AG04450 (cell line): ENCODE data around the gene CD180. TPM values are rescaled to one million over a fixed set of nuclear protein-coding genes. Genes with fewer than 3 reads are reported as not detected.

Source experiments
- CTCF ChIA-PET: fragments of 300-600, 350-600 bp; formaldehyde crosslinking; extraction: SDS; loops from one replicate; lab custom pipeline; 2022; ENCODE audit warnings: antibody characterized with exemption, inconsistent platforms; lab: Charles Lee
- POLR2A ChIA-PET: fragments of 350-600 bp; formaldehyde crosslinking; extraction: SDS; loops from one replicate; lab custom pipeline; 2021; ENCODE audit warnings: antibody characterized with exemption, inconsistent platforms; lab: Yijun Ruan, JAX
- DNase-seq: peaks from one replicate; pipeline ENCODE4 v3.0.0-alpha.2; 2011; ENCODE audit warnings: low read depth, low spot score
- H3K27ac ChIP-seq: one replicate; pipeline ENCODE4 v1.5.1; 2012; ENCODE audit warnings: low read depth, low read length, control low read depth
- H3K27me3 ChIP-seq: one replicate; pipeline ENCODE4 v1.6.0; 2012; ENCODE audit warnings: low read length; ENCODE audit not compliant: control insufficient read depth, insufficient read depth
- H3K4me3 ChIP-seq: 2 replicates; pipeline ENCODE4 v1.5.1; 2011; ENCODE audit warnings: mild to moderate bottlenecking, low read depth, low read length, control low read depth
- H3K9me3 ChIP-seq: 2 replicates; pipeline ENCODE4 v1.5.1; 2012; ENCODE audit warnings: low read length; ENCODE audit not compliant: control insufficient read depth, insufficient read depth
- CTCF ChIP-seq: IDR thresholded peaks from 2 replicates; pipeline ENCODE4 v1.5.1; 2011; ENCODE audit warnings: low read depth, low read length, control low read depth, inconsistent platforms
- polyA plus RNA-seq: library from polyadenylated mRNA; depleted of rRNA; stranded (reverse); fragments of >200 nt; gene quantifications from 2 replicates; pipeline ENCODE4 v1.2.3, GENCODE V29; 2011

CD180 gene
- polyA plus RNA-seq, 1 experiment, result not detected

GRCh38 chr5:67165526-67166459 is 30.8 kb downstream of the CD180 start:
- Histone ChIP-seq H3K27ac (peak overlapping the region; percentile 21), H3K27me3 (no peaks in the 10 kb centered on the region), H3K9me3 (peaks cover 3% of the 10 kb centered on the region; the same call in 1 of the 2 replicates), H3K4me3 (no peak overlapping the region)
- DNase-seq, result peak; percentile 29
- ChIA-PET CTCF (interaction anchor here (0.6 to 6.2 kb wide), 27 partner anchors 9 to 1869 kb away, joined by 3 to 73 read pairs (median 4); no protein-coding TSS in a partner anchor), POLR2A (no interaction called here)
- TF ChIP-seq CTCF, result peak; percentile 78

DNA sequence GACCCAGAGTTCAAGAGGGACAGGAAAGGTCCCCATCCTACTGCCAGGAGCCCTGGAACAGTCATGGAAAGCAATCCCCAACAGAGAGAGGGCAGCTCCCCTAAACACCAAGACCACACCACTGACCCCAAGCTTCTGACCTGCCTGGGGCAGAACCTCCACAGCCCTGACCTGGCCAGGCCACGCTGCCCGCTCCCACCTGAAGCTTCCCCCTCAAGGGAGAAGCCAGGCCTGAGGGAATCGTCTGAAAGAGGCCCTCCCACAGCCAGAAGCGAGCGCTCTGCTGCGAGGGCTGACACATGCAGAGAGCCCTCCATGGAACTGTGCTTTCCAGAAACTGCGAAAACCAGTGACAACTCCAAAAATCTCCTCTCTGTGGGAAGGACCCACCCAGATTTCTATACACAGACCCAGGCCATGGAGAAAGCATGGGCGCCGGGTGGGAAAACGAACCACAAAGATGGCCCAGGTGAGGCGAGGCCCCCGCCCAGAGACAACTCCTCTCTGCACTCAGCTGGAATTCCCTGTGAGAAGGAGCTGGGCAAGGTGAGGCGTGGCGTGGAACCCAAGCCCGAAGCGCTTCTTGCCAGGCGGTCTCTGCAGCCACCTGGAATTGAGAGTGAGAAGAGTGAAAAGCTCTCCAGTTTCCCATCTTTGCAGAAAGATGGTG is 31.6 kb downstream of the CD180 start:
- TF ChIP-seq CTCF, result no peak
- ChIA-PET POLR2A (no interaction called here), CTCF (interaction anchor here (0.6 to 6.2 kb wide), 7 partner anchors 15 to 1869 kb away, joined by 3 to 73 read pairs (median 4); no protein-coding TSS in a partner anchor)
- Histone ChIP-seq H3K4me3 (no peak overlapping the region), H3K9me3 (peaks cover 3% of the 10 kb centered on the region; the same call in 1 of the 2 replicates), H3K27me3 (no peaks in the 10 kb centered on the region), H3K27ac (no peak overlapping the region)
- DNase-seq, result no peak

GRCh38 chr5:67163863-67164595 is 32.6 kb downstream of the CD180 start:
- Histone ChIP-seq H3K27ac (no peak overlapping the region), H3K9me3 (peaks cover 3% of the 10 kb centered on the region; the same call in 1 of the 2 replicates), H3K27me3 (no peaks in the 10 kb centered on the region), H3K4me3 (no peak overlapping the region)
- ChIA-PET POLR2A (no interaction called here), CTCF (interaction anchor here (0.6 to 6.2 kb wide), 5 partner anchors 14 to 1089 kb away, joined by 3 to 73 read pairs (median 10); no protein-coding TSS in a partner anchor)
- TF ChIP-seq CTCF, result no peak
- no peak for DNase-seq

- ChIA-PET POLR2A (no interaction called here), CTCF (interaction anchor here (0.5 to 2.0 kb wide), 2 partner anchors 14 to 1092 kb away, joined by 5 to 9 read pairs; no protein-coding TSS in a partner anchor)
- H3K9me3 ChIP-seq, result peaks cover 3% of the 10 kb centered on the region; the same call in 1 of the 2 replicates
- no peaks in the 10 kb centered on the region for H3K27me3 ChIP-seq
- no peak overlapping the region for H3K4me3 ChIP-seq
- no peak for TF ChIP-seq CTCF
- H3K27ac ChIP-seq, result no peak overlapping the region
- DNase-seq, result no peak
Observed at GRCh38 chr5:67163231-67163756, 33.3 kb downstream of the CD180 start.
